HG03280 (cell line): ENCODE results near the gene DTWD1.
"Not testable (repeated sequence)": the region's sequence is repeated elsewhere in the genome, so short reads cannot be mapped to it uniquely, and the experiment has no call there.

Experiments used
- ATAC-seq: cut with Tn5 transposase; IDR thresholded peaks from one replicate; pipeline ENCODE4 v1.9.1; 2021; ENCODE audit warnings: mild to moderate bottlenecking, moderate library complexity; ENCODE audit not compliant: unreplicated experiment

The DTWD1 gene, protein sequence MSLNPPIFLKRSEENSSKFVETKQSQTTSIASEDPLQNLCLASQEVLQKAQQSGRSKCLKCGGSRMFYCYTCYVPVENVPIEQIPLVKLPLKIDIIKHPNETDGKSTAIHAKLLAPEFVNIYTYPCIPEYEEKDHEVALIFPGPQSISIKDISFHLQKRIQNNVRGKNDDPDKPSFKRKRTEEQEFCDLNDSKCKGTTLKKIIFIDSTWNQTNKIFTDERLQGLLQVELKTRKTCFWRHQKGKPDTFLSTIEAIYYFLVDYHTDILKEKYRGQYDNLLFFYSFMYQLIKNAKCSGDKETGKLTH

DNA sequence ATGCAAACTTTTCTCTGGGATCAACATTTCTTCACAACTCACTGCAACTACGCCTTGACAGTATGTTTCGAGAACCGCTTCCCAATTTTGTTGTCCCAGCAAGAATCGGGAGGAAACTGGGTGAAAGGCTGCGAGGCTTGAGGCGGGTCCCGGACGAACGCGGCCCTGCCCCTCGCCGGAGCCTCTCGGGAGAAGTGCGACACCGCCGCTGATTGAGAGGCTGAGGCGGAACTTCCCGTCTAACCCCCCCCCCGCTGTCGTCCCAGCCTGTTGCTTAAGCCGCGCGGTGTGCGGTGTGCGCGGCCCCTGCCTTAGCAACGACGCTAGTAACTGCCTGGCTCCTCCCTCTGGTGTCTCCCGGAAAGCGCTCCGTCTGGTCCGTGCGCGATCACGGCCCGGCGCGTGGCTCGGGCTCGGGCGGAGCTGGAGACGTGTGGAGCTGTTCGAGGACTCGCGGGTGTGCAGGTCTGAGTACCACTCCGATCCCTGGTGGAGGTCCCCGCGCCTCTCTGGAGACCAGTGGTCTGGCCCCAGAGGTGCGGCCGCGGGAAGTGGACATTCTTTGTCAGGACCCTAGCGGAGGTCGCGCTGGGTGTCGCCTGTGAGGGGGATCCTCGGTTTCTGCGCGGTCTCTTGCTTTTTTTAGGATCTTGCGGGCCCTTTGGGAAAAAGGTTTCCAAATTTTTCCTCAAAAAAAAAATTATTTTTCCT, at the start of gene DTWD1, which contains the start of gene FAM227B:
Gene DTWD1 (plus strand): TSS at position 391 of the 711 bp plus-strand sequence. CDS start 4,120 bp downstream, outside the sequence.
Gene FAM227B (minus strand): TSS at position 161 of the 711 bp plus-strand sequence. CDS start 5,647 bp downstream, outside the sequence.
- peak; percentile 98 for ATAC-seq

DNA sequence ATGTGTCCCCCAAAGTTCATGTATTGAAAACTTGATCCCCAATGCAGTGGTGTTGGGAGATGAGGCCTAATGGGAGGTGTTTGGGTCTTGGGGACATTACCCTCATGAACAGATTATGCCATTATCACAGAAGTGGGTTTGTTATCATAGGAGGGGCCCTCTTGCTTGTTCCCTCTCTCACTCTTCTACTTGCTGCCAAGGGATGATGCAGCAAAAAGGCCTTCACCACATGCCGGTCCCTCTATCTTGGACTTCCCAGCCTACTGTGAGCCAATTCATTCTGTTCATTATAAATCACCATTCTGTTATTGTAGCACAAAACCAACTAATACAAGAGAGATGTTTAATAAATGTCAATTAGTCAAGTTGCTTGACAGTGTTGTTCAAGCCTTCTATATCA, 47.4 kb upstream of the DTWD1 start:
- no peak for ATAC-seq

DNA sequence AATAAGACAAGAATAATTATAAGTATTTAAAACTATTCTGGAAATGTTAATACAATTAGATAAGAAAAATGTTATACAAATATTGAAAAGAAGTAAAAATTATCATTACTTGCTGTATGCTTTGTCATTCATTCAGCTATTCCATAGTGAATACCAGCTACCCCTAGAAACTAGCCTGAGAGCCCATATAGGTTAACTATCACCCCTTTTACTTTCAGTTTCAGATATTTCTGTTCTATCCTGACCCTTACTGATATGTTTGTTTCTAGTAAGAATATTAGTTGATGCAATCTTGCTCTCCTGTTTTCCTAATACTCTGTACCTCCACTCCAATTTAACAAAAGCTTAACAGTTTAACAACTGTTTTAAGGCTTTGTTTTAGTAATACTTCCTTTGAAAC, 31.8 kb upstream of the DTWD1 start:
- no peak for ATAC-seq

DNA sequence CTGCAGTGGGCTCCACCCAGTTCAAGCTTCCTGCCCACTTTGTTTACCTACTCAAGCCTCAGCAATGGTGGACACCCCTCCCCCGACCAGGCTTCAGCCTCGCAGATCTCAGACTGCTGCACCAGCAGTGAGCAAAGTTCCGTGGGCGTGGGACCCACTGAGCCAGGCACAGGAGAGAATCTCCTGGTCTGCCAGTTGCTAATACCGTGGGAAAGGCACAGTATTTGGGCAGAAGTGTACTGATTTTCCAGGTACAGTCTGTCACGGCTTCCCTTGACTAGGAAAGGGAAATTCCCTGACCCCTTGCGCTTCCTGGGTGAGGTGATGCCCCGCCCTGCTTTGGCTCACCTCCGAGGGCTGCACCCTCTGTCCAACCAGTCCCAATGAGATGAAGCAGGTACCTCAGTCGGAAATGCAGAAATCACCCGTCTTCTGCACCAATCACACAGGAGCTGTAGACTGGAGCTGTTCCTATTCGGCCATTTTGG, 28.0 kb upstream of the DTWD1 start:
- ATAC-seq: not testable (repeated sequence)

DNA sequence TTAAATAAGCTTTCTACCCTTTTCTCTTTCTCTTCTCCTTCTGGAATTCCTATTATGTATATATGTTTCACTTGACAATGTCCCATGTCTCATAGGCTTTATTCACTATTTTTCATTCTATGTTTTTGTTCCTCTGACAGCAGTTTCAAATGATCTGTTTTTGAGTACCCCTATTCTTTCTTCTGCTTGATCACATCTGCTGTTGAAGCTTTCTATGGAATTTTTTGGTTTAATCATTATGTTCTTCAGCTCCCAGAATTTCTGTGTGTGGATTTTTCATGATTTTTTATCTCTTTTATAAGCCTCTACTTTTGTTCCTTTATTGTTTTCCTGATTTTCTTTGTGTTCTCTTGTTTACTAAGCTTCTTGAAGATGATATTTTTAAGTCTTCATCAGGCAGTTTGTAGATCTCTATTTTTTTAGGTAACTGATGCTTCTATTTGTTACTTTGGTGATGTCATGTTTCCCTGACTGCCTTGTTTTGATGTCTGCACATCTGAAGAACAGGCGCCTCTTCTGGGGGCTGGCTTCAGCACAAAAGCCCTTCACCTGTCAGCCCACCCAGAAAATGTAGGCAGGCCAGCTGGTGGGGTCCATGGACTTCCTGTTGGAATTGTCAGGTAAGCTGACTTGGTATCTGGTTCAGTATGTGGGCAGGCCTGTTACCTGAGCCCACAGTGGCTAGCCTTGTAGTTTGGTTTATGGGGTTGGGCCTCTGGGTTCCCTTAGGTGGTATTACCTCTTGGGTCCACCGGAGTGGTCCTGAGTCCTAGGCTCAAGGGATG, 16.0 kb upstream of the DTWD1 start:
- no peak for ATAC-seq

DNA sequence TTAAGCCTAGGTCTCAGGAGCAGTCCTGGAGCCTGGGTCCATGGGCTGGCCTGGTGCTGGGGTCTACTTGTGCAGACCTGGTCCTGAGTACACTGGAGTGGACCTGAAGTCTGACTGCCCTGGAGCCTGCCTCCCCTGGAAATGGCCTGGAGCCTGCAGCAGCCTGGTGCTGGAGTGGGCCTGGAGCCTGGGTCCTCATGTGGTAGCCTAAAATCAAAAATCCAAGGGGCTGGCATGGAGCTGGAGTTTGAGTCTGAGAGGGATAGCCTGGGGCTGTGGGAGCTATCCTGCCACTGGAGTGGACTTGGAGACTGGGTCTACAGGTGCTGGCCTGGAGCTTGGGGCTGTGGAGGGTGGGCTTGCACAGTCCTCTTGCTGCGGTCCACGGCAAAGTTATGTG, 15.3 kb upstream of the DTWD1 start:
- no peak for ATAC-seq

DNA sequence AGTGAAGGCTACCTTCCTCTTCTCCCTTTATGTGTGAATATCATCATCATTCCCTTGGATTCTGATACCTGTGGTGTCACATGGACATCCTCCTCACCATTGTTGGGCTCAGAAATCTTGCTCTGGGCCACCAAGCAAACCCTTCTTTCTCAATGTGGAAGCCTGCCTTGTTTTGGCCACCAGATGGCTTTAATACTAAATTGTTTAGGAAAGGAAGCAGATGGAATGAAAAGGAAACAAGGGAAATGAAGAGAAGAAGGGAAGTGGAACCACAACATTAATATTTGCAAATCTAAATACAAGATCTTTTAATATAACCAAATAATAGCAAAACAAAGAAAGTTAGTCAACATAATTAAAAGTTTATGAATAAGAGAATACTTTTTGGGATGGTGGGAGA, 14.3 kb upstream of the DTWD1 start:
- no peak for ATAC-seq

DNA sequence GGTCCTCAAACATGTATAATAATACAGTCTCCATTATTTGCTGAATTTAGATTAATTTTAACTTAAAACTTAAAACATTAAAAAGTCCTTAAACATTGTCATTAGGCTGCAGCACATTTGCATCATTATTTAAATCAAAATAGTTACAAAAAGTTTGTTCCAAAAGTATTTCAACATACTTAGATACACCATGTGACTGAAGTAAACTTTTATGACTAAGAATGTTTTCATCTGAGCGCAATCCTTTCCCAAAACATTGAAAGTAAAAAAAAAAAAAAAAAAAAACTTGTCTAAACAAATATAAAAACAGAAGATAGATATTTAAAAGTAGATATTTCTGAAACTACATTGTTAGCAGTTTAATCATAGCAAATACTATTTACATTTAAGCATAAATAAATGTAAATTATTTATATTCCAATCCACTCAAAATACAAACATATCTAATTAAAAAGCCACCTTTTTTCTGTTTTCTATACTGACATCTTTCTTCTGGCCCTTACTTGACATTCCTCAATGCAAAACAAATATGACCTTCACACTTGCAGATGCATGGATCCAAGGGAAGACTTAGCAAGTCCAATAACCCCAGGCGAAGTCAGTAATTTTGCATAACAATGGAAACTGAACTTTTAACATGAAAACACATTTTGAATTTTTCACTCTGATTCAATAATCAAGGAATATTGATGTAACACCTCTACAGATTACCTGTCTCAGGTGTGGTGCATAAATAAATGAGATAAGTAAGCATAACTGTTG, 10.5 kb upstream of the DTWD1 start:
- ATAC-seq: no peak

DNA sequence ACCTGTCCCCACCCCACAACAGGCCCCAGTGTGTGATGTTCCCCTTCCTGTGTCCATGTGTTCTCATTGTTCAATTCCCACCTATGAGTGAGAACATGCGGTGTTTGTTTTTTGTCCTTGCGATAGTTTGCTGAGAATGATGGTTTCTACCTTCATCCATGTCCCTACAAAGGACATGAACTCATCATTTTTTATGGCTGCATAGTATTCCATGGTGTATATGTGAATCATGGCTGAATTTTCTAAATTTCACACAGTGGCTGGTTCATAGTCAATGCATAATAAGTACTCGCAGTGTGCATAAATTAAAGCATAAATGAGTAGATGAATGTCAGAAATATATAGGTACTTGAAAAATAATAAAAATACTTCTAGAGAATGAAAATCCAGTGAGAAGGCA, 8.6 kb upstream of the DTWD1 start:
- not testable (repeated sequence) for ATAC-seq

DNA sequence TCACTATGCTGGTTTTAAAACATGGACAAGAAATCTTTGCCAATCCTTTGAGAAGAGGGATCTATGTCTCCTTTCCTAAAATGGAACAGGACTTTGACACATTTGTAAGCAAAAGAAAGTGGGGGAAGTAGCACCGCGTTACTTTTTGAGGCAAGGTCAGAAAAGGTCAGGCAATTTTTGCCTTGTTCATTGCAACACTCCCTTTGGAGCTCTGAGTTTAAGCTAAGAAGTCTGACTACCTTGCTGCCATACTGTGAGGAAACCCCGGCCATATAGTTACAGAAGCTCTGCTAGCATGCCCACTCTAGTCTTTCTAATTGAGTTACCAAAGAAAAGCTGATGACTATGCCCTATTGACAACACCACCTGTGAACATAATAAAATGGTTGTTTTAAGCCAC, 1.6 kb upstream of the DTWD1 start:
- ATAC-seq: no peak

DNA sequence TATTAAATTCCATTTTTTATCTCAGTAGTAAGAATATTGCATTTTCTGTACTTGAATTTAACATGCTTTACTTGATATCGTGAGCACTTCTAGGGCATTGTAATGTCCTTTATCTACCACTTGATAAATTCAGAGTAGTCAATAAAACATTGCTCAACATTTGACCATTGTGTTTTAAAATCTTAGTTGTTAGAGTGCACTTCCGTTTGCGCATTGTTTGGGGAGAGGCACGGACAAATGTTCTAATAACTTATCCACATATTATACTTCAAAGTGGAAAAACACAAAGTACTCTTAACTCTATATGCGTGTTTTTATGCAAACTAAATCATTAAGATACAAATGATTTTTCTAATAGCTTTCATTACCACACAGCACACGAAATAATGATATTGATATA, 649 bp upstream of the DTWD1 start:
- no peak for ATAC-seq

DNA sequence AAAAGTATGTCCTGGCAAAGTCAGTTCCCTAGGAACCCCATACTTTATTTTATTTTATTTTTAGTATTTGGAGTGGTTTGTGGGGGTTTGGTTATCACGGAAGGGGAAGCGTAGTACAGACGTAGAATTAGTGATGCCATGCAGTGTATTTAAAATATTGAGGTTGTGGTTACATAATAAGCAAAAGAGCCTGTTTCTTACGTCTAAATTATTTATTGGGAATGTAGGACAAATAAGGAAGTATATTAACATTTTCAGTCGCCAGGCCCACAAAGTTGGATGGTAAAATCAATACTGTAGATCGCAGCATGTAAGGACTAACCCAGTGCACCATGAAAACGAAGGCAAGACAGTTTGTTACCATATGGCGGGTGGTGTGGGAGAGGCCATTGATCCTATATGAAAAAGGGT, 558 bp downstream of the DTWD1 start:
- no peak for ATAC-seq

DNA sequence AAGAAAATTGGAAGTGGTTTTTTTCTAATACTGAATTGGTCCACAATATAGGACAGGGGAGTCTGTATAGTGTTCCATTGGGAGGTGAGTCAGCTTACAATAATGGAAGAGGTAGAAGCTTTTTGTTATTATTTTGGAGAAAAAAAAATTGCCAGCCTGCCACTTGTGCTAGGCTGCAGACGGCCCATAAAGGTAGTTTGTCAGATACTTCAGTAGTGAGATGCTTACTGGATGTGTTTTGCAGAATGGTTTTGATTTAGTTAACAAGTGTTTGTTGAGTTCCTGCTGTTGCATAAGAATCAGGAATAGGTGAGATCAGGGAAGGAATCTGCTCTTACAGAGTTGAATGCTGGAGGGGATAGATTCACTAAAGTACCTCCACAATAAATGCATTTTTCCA, 1.0 kb downstream of the DTWD1 start:
- ATAC-seq: no peak

DNA sequence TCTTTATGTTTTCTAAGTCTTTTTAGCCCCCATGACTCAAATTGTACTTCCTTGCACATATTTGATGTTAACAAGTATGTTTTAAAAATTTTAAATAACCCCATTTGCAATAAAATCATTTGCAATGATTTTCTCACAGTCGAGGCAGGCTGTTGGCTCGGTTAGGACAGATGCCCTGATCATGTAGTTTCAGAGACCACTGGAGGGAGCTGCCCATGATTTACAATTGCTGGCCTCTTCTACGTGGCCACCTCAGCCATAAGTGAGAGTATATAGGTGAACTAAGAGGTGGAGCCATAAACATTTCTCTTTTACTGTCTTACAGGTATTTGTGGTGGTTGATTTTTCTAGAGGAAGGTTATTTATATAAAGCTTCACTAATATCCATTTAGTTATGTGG, 1.7 kb downstream of the DTWD1 start:
- ATAC-seq: no peak

DNA sequence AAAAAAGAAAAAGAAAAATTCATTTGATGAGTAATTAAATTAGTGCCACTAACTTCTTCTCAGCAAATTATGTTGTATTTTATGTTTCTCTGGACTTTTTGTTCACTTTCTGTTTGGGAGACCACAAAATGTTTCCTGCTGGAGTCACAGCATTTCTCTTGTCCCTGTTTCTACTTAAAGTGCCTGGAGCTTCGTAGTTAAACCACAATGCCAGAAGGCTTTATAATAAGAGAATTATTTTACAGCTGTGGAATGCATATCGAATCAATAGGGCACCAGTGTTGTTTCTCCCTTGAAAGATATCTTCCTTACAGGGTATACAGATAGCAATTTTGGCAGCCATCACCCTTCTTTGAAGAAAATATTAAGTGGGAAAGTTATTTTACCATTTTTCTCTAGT, 3.2 kb downstream of the DTWD1 start:
- no peak for ATAC-seq

DNA sequence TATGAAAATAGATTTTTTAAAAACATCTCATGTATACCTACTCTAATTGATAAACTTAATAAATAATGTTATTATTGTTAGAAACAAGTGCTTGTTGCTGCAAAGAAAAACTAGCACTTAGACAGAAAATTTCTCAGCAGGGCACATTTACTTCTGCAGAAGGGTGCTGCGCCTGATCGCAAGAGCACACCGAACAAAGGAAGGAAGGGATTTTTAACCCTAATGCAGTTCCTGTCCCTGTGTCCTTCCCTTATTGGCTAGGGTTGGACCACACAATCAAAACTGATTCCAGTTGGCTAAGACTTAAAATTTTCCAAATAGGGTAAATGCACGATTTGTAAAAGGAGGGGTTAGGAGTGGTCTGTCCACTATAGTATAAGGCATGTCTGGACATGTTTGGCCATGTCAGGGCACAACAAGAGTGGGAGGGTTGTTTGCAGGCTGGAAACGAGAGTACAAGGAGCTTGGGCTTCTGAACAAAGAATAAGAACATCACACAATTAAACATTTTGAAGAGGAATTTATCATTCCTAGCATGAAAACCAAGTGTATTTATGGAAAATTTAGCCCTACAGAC, 4.7 kb downstream of the DTWD1 start:
- no peak for ATAC-seq

DNA sequence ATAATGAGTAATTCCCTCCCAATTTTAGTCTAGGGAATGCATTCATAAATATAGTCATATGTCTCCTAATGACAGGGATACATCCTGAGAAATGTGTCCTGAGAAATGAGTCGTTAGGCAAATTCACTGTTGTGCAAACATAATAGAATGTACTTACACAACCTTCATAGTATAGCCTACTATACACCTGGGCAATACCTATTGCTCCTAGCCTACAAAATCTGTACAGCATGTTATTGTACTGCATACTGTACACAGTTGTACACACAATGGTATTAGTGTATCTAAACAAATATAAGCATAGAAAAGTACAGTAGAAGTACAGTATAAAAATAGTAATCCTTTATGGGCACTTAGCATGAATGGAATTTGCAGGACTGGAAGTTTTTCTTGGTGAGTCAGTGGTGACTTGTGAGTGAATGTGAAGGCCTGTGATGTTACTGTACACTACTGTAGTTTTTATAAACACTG, 6.6 kb downstream of the DTWD1 start:
- ATAC-seq: no peak

DNA sequence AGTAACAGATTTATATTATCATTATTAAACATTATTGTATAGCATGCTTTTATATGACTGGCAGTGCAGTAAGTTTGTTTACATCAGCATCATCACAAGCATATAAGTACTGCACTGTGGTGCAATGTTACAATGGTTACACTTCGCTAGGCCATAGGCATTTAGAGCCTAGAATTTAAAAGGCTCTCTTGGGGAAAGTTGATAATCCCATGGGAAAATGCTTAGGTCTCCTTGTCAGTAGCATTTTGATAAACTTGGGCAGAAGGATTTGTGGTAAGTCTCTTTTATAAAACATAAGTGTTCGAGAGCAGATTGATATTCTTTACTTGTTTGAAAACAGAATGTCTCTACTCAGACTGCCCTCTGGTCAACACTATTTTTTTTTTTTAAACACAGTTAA, 7.5 kb downstream of the DTWD1 start:
- ATAC-seq: no peak

DNA sequence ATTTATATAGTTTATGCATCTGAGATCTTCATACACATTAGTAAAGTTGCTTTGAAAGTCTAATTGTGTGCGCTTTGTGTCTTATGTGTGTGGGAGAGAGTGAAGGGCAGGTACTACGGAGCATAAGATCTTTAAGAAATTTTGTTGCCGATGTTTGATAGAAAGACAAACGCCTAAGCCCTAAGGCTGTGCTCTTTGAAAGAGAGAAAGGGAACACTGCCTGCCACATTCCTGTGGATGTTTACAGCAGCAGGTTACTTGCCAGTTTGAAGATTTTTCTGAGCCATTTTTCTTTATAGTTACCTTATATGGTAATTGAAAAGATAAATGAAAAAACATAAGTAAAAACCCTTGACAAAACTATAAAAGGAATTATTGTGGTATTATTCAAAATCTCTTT, 17.0 kb downstream of the DTWD1 start:
- ATAC-seq: no peak

DNA sequence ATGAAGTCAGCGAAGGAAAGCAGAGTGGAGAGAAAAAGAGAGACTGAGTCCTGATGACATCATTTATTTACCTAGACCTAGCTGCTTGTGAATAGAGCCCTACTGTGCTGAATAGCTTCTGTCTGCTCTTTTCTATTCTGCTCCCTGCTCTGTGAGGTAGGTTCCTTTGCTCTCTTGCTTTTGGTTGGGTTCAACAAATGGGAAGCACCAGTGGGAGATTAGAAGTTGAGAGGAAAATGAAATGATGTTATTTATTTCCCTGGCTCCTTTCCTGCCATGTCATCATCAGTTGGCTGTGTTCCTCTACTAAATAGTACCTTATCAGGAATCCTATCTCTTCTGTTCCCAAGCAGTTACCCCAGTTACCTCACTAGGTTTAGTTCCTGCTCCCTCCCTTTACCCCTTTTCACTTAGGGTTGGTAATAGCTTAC, 23.5 kb downstream of the DTWD1 start:
- no peak for ATAC-seq
